Limb (tissue), 2 donors: ENCODE results near the gene POGK.
A peak's percentile ranks its signal among the peaks of the same experiment; 100 is the strongest.

Source experiments
- DNase-seq, 2 donors: peaks; one replicate each; pipeline ENCODE4 v3.0.0-alpha.2; 2016; ENCODE audit errors: extremely low spot score in 2 of 2

The POGK gene

GRCh38 chr1:166900987-166901386, 61.7 kb downstream of the POGK start:
- DNase-seq: no peak

GRCh38 chr1:166902279-166902678, 63.0 kb downstream of the POGK start:
- DNase-seq: no peak

DNA sequence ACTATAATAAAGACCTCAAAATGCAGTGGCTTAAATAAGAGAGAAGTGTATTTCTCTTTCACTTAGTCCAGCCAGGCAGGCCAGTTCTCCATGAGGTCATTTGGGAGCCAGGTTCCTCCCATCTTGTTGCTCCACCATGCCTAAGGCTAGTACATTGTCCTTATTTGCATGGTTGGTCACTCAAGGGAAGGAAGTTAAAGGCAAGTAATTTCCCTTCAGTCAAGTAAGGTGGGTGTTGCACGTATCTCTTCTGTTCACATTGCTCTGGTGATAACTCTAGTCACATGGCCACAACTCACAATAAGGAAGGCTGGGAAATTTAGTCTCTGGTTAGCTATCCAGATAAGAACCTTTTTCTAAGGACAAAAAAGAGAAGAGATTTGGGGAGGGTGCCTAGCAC, 64.0 kb downstream of the POGK start:
- no peak for DNase-seq

DNA sequence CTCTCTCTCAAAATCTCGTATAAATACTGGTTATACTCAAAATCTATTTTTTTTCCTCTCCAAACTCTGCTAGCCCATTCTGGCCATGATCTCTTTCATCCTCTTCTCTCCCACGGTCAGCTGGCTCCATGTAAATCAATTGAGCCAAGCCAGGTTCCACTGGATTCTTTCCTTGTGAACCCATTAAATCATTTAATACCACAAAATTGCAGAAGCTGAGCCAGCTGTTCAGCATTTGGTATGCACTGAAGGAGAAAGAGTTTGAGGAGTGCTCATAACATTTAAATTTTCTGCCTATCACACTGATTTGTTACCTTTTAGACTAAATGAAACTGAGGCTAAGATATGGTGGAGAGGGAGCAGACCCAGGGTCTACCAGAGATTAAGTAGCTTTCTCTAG, 65.9 kb downstream of the POGK start:
- DNase-seq: peak in 1 of 2 donors; percentile 55

GRCh38 chr1:166905900-166906299, 66.6 kb downstream of the POGK start:
- DNase-seq: peak in 1 of 2 donors; percentile 26
